Activated CD4-positive, alpha-beta T cell treated with anti-CD3 and anti-CD28 coated beads for 36 hours (primary cell): Measurements from ENCODE around the gene RABGGTB. TPM values are rescaled to one million over a fixed set of nuclear protein-coding genes. Genes with fewer than 3 reads are reported as not detected.
A peak's percentile ranks its signal among the peaks of the same experiment; 100 is the strongest.
"Not testable (repeated sequence)": the region's sequence is repeated elsewhere in the genome, so short reads cannot be mapped to it uniquely, and the experiment has no call there.

Experiments
- ATAC-seq: fragments of 200-7000 bp; cut with Tn5 transposase; one replicate; pipeline ENCODE4 v1.10.0; 2021; ENCODE audit warnings: mild to moderate bottlenecking, moderate library complexity
- CTCF ChIA-PET: fragments of 350-600 bp; sonication (Branson Sonifier 250); formaldehyde crosslinking; loops from one replicate; lab custom pipeline; 2021; ENCODE audit warnings: antibody characterized with exemption; lab: Charles Lee
- POLR2A ChIA-PET: fragments of 350-600 bp; sonication (Branson Sonifier 250); formaldehyde crosslinking; loops from one replicate; lab custom pipeline; 2021; ENCODE audit warnings: antibody characterized with exemption, inconsistent platforms; lab: Charles Lee
- DNase-seq: peaks from one replicate; pipeline ENCODE4 v3.0.0-alpha.2; 2020
- H3K27ac Mint-ChIP-seq: one replicate; pipeline ENCODE4 v1.8.0; 2021; ENCODE audit warnings: mixed read lengths
- H3K27me3 Mint-ChIP-seq: one replicate; pipeline ENCODE4 v1.8.0; 2021; ENCODE audit warnings: mixed read lengths
- H3K36me3 Mint-ChIP-seq: one replicate; pipeline ENCODE4 v1.8.0; 2021; ENCODE audit warnings: low read depth, mixed read lengths
- H3K4me1 Mint-ChIP-seq: one replicate; pipeline ENCODE4 v1.8.0; 2021; ENCODE audit warnings: mixed read lengths
- H3K4me3 Mint-ChIP-seq: one replicate; pipeline ENCODE4 v1.8.0; 2021; ENCODE audit warnings: mild to moderate bottlenecking, moderate library complexity, mixed read lengths
- H3K9me3 Mint-ChIP-seq: one replicate; pipeline ENCODE4 v1.8.0; 2021; ENCODE audit warnings: low read depth, mixed read lengths
- intact Hi-C, 2 experiments: fragments of 100-400 bp; cut with DNase I in 1 of 2; cut with micrococcal nuclease in 1 of 2; formaldehyde crosslinking; loops; one replicate each; pipeline versions ENCODE4 v1.14.2 to v1.15.1; 2022 to 2024; cut with DNase I, micrococcal nuclease
- total RNA-seq, 2 experiments: library from RNA; stranded (reverse); gene quantifications; one replicate each; pipeline ENCODE4 v1.2.3, GENCODE V29; 2021

The RABGGTB gene
- total RNA-seq, result 100 to 1,000 TPM; 121 to 190 TPM

DNA sequence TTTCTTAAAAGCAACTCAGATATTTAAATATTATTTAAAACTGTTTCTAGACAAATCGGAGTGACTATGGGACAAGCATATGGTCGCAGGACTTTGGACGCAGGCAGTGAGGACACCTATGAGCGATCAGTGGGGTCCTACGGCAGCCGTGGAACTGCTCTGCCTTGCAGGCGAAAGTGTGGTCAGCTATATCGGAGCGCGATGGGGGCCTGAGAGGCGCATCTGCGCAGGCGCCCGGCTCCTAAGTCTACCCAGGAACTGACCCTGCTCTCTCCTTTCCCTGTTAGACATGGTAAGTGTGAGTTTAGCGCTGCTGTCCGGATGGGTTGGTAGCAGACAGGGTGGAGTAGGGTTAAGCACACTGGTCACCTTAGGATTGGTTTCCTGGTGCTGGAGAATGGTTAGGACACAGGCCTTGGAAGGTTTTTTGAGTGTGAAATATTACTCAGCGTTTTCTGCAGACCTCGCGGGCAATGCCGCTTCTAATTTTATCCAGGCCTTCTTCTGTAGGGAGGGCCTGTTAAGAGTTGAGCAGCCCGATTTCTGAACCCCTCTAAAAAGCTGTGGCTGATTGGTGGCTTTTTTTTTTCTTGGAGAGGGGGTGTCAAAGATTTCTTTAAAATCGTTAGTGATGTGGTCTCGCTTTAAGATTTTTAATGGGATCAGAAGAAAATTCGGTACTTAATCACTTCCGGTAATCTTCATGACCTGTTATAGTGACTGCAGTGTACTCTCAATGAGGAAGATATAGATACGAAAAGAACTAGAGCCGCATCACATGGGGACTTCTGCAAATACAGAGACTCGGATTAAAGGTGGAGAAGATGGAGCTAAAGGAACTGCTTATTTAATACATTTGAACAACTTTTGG is at the start of gene RABGGTB:
TSS of gene RABGGTB (plus strand) at position 274 of the 871 bp plus-strand sequence. CDS start at position 290, 16 bp downstream.
- Mint-ChIP-seq H3K9me3 (no peaks in the 10 kb centered on the region), H3K36me3 (peaks cover 51% of the 10 kb centered on the region), H3K27me3 (peaks cover 2% of the 10 kb centered on the region), H3K4me1 (peaks cover 30% of the 10 kb centered on the region), H3K27ac (peak within 1 kb of the TSS; percentile 99), H3K4me3 (peak within 1 kb of the TSS; percentile 100)
- DNase-seq (peak; percentile 97), ATAC-seq (peak; percentile 94)
- POLR2A ChIA-PET, result interaction anchor here (1.0 to 1.7 kb wide), 3 partner anchors 9 to 63 kb away, joined by 3 to 10 read pairs (median 9); partner anchors contain the start of gene MSH4
- CTCF ChIA-PET, result interaction anchor here (0.7 kb wide), 1 partner anchor 63 kb away, joined by 3 read pairs; no protein-coding TSS in a partner anchor
- intact Hi-C loops, result loop anchor here (1.0 to 10.0 kb wide), 6 partner anchors 62 to 1991 kb away; partner anchors contain the start of genes ACADM (in 2 of the 2), CRYZ (in 1 of the 2), MIGA1 (in 1 of the 2) and ST6GALNAC3 (in 1 of the 2)

DNA sequence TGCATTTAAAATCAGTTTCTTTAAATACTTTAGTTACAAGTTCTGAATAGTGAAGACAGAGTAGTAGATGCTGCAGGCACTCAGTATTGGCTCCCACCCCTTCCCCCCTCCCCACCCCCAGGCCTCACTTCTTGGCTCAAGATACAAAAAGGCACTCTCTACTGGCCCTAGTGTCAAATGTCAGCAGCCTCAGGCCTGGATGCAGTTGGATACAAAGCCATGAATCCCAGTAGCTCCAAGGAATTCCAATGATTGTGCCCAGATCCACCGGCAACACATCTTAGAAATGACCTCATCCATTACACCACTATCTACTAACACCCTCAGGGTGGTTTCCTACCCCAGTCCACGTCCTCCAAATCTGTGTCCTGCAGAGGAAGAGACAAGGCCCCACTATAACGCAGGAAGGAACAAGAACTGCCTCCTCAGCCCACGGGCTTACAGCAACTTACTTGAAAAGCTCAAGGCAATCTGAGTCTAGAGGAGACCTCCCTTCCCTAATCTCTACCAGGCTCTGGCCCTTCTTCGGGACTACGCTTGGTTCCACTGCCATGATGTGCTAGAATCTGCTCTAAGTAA is 43.9 kb upstream of the RABGGTB start:
- ChIA-PET POLR2A (no interaction called here), CTCF (no interaction called here)
- no peaks in the 10 kb centered on the region for H3K9me3 Mint-ChIP-seq
- intact Hi-C loops, result no loop called here
- H3K27me3 Mint-ChIP-seq, result no peaks in the 10 kb centered on the region
- ATAC-seq, result no peak
- peaks cover 30% of the 10 kb centered on the region for H3K36me3 Mint-ChIP-seq
- H3K4me3 Mint-ChIP-seq, result no peak overlapping the region
- no peaks in the 10 kb centered on the region for H3K4me1 Mint-ChIP-seq
- DNase-seq, result no peak
- no peak overlapping the region for H3K27ac Mint-ChIP-seq

- H3K27ac Mint-ChIP-seq, result no peak overlapping the region
- no peaks in the 10 kb centered on the region for H3K9me3 Mint-ChIP-seq
- POLR2A ChIA-PET, result no interaction called here
- ATAC-seq, result no peak
- H3K36me3 Mint-ChIP-seq, result peaks cover 30% of the 10 kb centered on the region
- CTCF ChIA-PET, result interaction anchor here (0.6 to 0.8 kb wide), 2 partner anchors 50 to 57 kb away, joined by 3 to 5 read pairs; no protein-coding TSS in a partner anchor
- no peak overlapping the region for H3K4me3 Mint-ChIP-seq
- no peaks in the 10 kb centered on the region for H3K4me1 Mint-ChIP-seq
- H3K27me3 Mint-ChIP-seq, result no peaks in the 10 kb centered on the region
- no peak for DNase-seq
- intact Hi-C loops, result no loop called here
These were observed 40.8 kb upstream of the RABGGTB start for GRCh38 chr1:75745276-75745675.

DNA sequence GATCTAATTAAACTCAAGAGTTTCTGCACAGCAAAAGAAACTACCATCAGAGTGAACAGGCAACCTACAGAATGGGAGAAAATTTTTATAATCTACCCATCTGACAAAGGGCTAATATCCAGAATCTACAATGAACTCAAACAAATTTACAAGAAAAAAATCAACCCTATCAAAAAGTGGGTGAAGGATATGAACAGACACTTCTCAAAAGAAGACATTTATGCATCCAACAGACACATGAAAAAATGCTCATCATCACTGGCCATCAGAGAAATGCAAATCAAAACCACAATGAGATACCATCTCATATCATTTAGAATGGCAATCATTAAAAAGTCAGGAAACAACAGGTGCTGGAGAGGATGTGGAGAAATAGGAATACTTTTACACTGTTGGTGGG is 28.8 kb upstream of the RABGGTB start:
- H3K4me3 Mint-ChIP-seq, POLR2A ChIA-PET, H3K27me3 Mint-ChIP-seq, H3K4me1 Mint-ChIP-seq, CTCF ChIA-PET, H3K27ac Mint-ChIP-seq, H3K9me3 Mint-ChIP-seq, intact Hi-C loops, ATAC-seq, DNase-seq: not testable (repeated sequence)
- H3K36me3 Mint-ChIP-seq, result peaks cover 59% of the 10 kb centered on the region

DNA sequence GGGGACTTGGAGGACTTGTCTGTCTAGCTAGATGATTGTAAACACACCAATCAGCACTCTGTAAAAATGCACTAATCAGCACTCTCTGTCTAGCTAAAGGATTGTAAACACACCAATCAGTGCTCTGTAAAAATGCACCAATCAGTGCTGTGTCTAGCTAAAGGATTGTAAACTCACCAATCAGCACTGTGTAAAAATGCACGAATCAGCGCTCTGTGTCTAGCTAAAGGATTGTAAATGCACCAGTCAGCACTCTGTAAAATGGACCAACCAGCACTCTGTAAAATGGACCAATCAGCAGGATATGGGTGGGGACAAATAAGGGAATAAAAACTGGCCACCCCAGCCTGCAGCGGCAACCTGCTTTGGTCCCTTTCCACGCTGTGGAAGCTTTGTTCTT is 27.5 kb upstream of the RABGGTB start:
- H3K27ac Mint-ChIP-seq, H3K27me3 Mint-ChIP-seq, intact Hi-C loops, H3K4me1 Mint-ChIP-seq, DNase-seq, ATAC-seq, CTCF ChIA-PET, H3K4me3 Mint-ChIP-seq, POLR2A ChIA-PET, H3K9me3 Mint-ChIP-seq: not testable (repeated sequence)
- peaks cover 47% of the 10 kb centered on the region for H3K36me3 Mint-ChIP-seq

DNA sequence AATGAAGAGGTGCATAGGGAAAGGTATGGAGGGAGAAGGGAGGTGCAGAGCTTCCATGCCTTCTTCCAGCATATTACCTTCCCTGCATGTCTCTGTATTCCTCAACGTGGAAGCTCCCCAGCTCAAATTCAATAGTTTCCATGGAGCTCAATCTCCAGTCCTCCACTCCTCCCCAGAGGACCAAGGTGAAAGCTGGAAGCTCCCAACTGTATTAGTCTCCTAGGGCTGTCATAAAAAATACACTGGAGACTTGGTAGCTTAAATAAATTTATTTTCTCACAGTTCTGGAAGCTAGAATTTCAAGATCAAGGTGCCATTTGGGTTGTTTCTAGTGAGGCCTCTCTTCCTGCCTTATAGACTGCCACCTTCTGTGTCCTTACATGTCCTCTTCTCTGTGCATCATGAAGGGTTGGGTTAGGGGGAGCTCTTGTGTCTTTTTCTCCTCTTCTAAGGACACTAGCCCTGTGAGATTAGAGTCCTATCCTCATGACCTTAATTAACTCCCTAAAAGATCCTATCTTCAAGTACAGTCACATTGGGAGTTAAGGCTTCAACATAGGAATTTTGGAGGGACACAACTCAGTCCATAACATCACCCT is 21.9 kb upstream of the RABGGTB start:
- H3K4me3 Mint-ChIP-seq, result no peak overlapping the region
- POLR2A ChIA-PET, result no interaction called here
- H3K27ac Mint-ChIP-seq, result no peak overlapping the region
- peaks cover 3% of the 10 kb centered on the region for H3K4me1 Mint-ChIP-seq
- CTCF ChIA-PET, result interaction anchor here (0.7 kb wide), 1 partner anchor 58 kb away, joined by 3 read pairs; no protein-coding TSS in a partner anchor
- no peak for DNase-seq
- no peaks in the 10 kb centered on the region for H3K27me3 Mint-ChIP-seq
- no peak for ATAC-seq
- peaks cover 5% of the 10 kb centered on the region for H3K36me3 Mint-ChIP-seq
- intact Hi-C loops, result no loop called here
- no peaks in the 10 kb centered on the region for H3K9me3 Mint-ChIP-seq

GRCh38 chr1:75765697-75766355 is 20.2 kb upstream of the RABGGTB start:
- DNase-seq (no peak), ATAC-seq (no peak)
- no peak overlapping the region for H3K27ac Mint-ChIP-seq
- H3K4me1 Mint-ChIP-seq, result peaks cover 3% of the 10 kb centered on the region
- no peak overlapping the region for H3K4me3 Mint-ChIP-seq
- ChIA-PET POLR2A (no interaction called here), CTCF (no interaction called here)
- no peaks in the 10 kb centered on the region for H3K27me3 Mint-ChIP-seq
- intact Hi-C loops, result no loop called here
- no peaks in the 10 kb centered on the region for H3K9me3 Mint-ChIP-seq
- peaks cover 3% of the 10 kb centered on the region for H3K36me3 Mint-ChIP-seq

GRCh38 chr1:75768016-75768415 is 18.0 kb upstream of the RABGGTB start:
- CTCF ChIA-PET, result interaction anchor here (1.4 kb wide), 1 partner anchor 20 kb away, joined by 4 read pairs; no protein-coding TSS in a partner anchor
- DNase-seq, result no peak
- Mint-ChIP-seq H3K4me1 (peaks cover 3% of the 10 kb centered on the region), H3K36me3 (no peaks in the 10 kb centered on the region), H3K9me3 (no peaks in the 10 kb centered on the region), H3K27me3 (peaks cover 3% of the 10 kb centered on the region), H3K27ac (no peak overlapping the region), H3K4me3 (no peak overlapping the region)
- intact Hi-C loops, result no loop called here
- ATAC-seq, result no peak
- POLR2A ChIA-PET, result no interaction called here

DNA sequence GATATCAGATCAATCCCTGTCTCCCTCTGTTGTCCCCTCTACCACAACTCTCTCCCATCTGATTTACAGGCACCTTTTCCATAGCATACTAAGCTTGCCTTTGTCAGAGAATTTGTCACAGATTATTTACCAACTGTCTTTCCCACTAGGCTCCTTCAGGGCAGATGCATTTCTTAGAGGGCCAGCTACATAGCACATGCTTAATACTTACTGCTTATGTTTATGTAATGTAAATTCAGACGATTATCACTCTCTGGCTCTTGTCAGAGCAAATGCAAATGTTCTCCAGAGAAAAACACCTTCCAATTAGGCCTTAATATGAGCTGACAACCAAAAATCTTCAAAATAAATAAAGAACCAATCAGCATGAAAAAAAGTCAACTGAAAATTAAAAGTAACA is 15.3 kb upstream of the RABGGTB start:
- Mint-ChIP-seq H3K9me3 (no peaks in the 10 kb centered on the region), H3K27me3 (peaks cover 3% of the 10 kb centered on the region), H3K36me3 (no peaks in the 10 kb centered on the region), H3K4me1 (peaks cover 3% of the 10 kb centered on the region), H3K4me3 (no peak overlapping the region), H3K27ac (no peak overlapping the region)
- no peak for ATAC-seq
- ChIA-PET CTCF (no interaction called here), POLR2A (no interaction called here)
- intact Hi-C loops, result no loop called here
- no peak for DNase-seq

GRCh38 chr1:75771978-75772377 is 14.1 kb upstream of the RABGGTB start:
- H3K27ac Mint-ChIP-seq, result no peak overlapping the region
- DNase-seq (no peak), ATAC-seq (no peak)
- no peaks in the 10 kb centered on the region for H3K4me1 Mint-ChIP-seq
- H3K36me3 Mint-ChIP-seq, result no peaks in the 10 kb centered on the region
- no peak overlapping the region for H3K4me3 Mint-ChIP-seq
- CTCF ChIA-PET, result no interaction called here
- no peaks in the 10 kb centered on the region for H3K9me3 Mint-ChIP-seq
- POLR2A ChIA-PET, result interaction anchor here (0.6 kb wide), 1 partner anchor 20 kb away, joined by 3 read pairs; no protein-coding TSS in a partner anchor
- intact Hi-C loops, result no loop called here
- H3K27me3 Mint-ChIP-seq, result peaks cover 3% of the 10 kb centered on the region

GRCh38 chr1:75777812-75778211 is 8.2 kb upstream of the RABGGTB start:
- H3K9me3 Mint-ChIP-seq, CTCF ChIA-PET, ATAC-seq, H3K36me3 Mint-ChIP-seq, H3K4me3 Mint-ChIP-seq, DNase-seq, intact Hi-C loops, H3K4me1 Mint-ChIP-seq, H3K27ac Mint-ChIP-seq: not testable (repeated sequence)
- peaks cover 12% of the 10 kb centered on the region for H3K27me3 Mint-ChIP-seq
- POLR2A ChIA-PET, result interaction anchor here (0.6 kb wide), 1 partner anchor 11 kb away, joined by 4 read pairs; no protein-coding TSS in a partner anchor
